BJ (cell line): ENCODE measurements around the gene SLC25A13. TPM values are rescaled to one million over a fixed set of nuclear protein-coding genes. Genes with fewer than 3 reads are reported as not detected.

Experiments
- CTCF ChIA-PET: fragments of 350-600 bp; formaldehyde crosslinking; extraction: SDS; loops from one replicate; lab custom pipeline; 2021; ENCODE audit warnings: antibody characterized with exemption, inconsistent platforms; lab: Yijun Ruan, JAX
- POLR2A ChIA-PET: fragments of 300-600 bp; sonication (Branson Sonifier 250); formaldehyde crosslinking; extraction: SDS; loops from one replicate; lab custom pipeline; 2021; ENCODE audit warnings: antibody characterized with exemption; lab: Charles Lee
- DNase-seq: peaks from one replicate; pipeline ENCODE4 v3.0.0-alpha.2; 2011; ENCODE audit warnings: low read depth
- H3K27me3 ChIP-seq: 2 replicates; pipeline ENCODE4 v1.6.0; 2011; ENCODE audit warnings: low read length; ENCODE audit not compliant: control insufficient read depth, insufficient read depth
- H3K36me3 ChIP-seq: 2 replicates; pipeline ENCODE4 v1.5.1; 2011; ENCODE audit warnings: low read length; ENCODE audit not compliant: control insufficient read depth, insufficient read depth
- H3K4me3 ChIP-seq: 2 replicates; pipeline ENCODE4 v1.5.1; 2011; ENCODE audit warnings: low read depth, mild to moderate bottlenecking, control low read depth, low read length
- CTCF ChIP-seq: IDR thresholded peaks from 2 replicates; pipeline ENCODE4 v1.5.1; 2011; ENCODE audit warnings: low read depth, mild to moderate bottlenecking, control low read depth, inconsistent platforms, low read length, moderate library complexity; ENCODE audit not compliant: insufficient read depth
- polyA plus RNA-seq: library from polyadenylated mRNA; depleted of rRNA; stranded (reverse); fragments of >200 nt; gene quantifications from 2 replicates; pipeline ENCODE4 v1.2.3, GENCODE V29; 2011

The SLC25A13 gene
- polyA plus RNA-seq, 1 experiment: 6.2 TPM

GRCh38 chr7:96203786-96204185 lies 118.1 kb downstream of the SLC25A13 start:
- ChIA-PET POLR2A (no interaction called here), CTCF (no interaction called here)
- H3K36me3 ChIP-seq: no peaks in the 10 kb centered on the region; the same call in 1 of the 2 replicates
- TF ChIP-seq CTCF: no peak
- DNase-seq: no peak
- no peaks in the 10 kb centered on the region for H3K27me3 ChIP-seq
- H3K4me3 ChIP-seq: no peak overlapping the region

- Histone ChIP-seq H3K27me3 (no peaks in the 10 kb centered on the region), H3K36me3 (no peaks in the 10 kb centered on the region; the same call in 1 of the 2 replicates), H3K4me3 (no peak overlapping the region)
- no peak for DNase-seq
- ChIA-PET CTCF (interaction anchor here (0.6 to 1.3 kb wide), 2 partner anchors 12 to 62 kb away, joined by 3 read pairs; no protein-coding TSS in a partner anchor), POLR2A (no interaction called here)
- no peak for TF ChIP-seq CTCF
Observed at GRCh38 chr7:96202102-96202501, 119.8 kb downstream of the SLC25A13 start.

GRCh38 chr7:96200740-96201139 lies 121.2 kb downstream of the SLC25A13 start:
- no peak for TF ChIP-seq CTCF
- POLR2A ChIA-PET: no interaction called here
- CTCF ChIA-PET: no interaction called here
- DNase-seq: no peak
- Histone ChIP-seq H3K4me3 (no peak overlapping the region), H3K27me3 (no peaks in the 10 kb centered on the region), H3K36me3 (no peaks in the 10 kb centered on the region)

GRCh38 chr7:96199421-96199820 lies 122.5 kb downstream of the SLC25A13 start:
- CTCF ChIA-PET: no interaction called here
- TF ChIP-seq CTCF: no peak
- no peaks in the 10 kb centered on the region for H3K36me3 ChIP-seq
- no peak for DNase-seq
- POLR2A ChIA-PET: no interaction called here
- no peaks in the 10 kb centered on the region for H3K27me3 ChIP-seq
- H3K4me3 ChIP-seq: no peak overlapping the region

- DNase-seq: no peak
- H3K27me3 ChIP-seq: no peaks in the 10 kb centered on the region
- ChIA-PET POLR2A (no interaction called here), CTCF (no interaction called here)
- H3K4me3 ChIP-seq: no peak overlapping the region
- TF ChIP-seq CTCF: no peak
- no peaks in the 10 kb centered on the region for H3K36me3 ChIP-seq
Observed at GRCh38 chr7:96198047-96198636, 123.8 kb downstream of the SLC25A13 start.
